SIG-M5 (cell line): ENCODE results near the gene SH3PXD2B.
"Not testable (repeated sequence)": the region's sequence is repeated elsewhere in the genome, so short reads cannot be mapped to it uniquely, and the experiment has no call there.

Experiments used
- DNase-seq: peaks from one replicate; lab custom pipeline; 2025; lab: John Stamatoyannopoulos, UW

SH3PXD2B gene

GRCh38 chr5:172336676-172337285, 117.5 kb downstream of the SH3PXD2B start:
- no peak for DNase-seq

GRCh38 chr5:172336264-172336663, 118.1 kb downstream of the SH3PXD2B start:
- no peak for DNase-seq

GRCh38 chr5:172335721-172336120, 118.6 kb downstream of the SH3PXD2B start:
- no peak for DNase-seq

- DNase-seq = no peak
These were observed 119.7 kb downstream of the SH3PXD2B start for GRCh38 chr5:172334641-172335040.

- no peak for DNase-seq
These were observed 120.1 kb downstream of the SH3PXD2B start for GRCh38 chr5:172334196-172334595.

- not testable (repeated sequence) for DNase-seq
These were observed 127.4 kb downstream of the SH3PXD2B start for GRCh38 chr5:172326901-172327300.

- DNase-seq = no peak
These were observed 128.9 kb downstream of the SH3PXD2B start for GRCh38 chr5:172325452-172325851.

GRCh38 chr5:172322028-172322965, 132.0 kb downstream of the SH3PXD2B start:
- DNase-seq = no peak

- no peak for DNase-seq
These were observed 132.7 kb downstream of the SH3PXD2B start for GRCh38 chr5:172321593-172321992.

- no peak for DNase-seq
These were observed 134.4 kb downstream of the SH3PXD2B start for GRCh38 chr5:172319708-172320441.

- DNase-seq = no peak
These were observed 138.5 kb downstream of the SH3PXD2B start for GRCh38 chr5:172315587-172316493.

- no peak for DNase-seq
These were observed 140.4 kb downstream of the SH3PXD2B start for GRCh38 chr5:172313915-172314314.

- no peak for DNase-seq
These were observed 142.0 kb downstream of the SH3PXD2B start for GRCh38 chr5:172312286-172312685.

GRCh38 chr5:172311605-172312004, 142.7 kb downstream of the SH3PXD2B start:
- no peak for DNase-seq

GRCh38 chr5:172311026-172311425, 143.3 kb downstream of the SH3PXD2B start:
- DNase-seq = no peak

GRCh38 chr5:172305380-172305779, 148.9 kb downstream of the SH3PXD2B start:
- no peak for DNase-seq

GRCh38 chr5:172303572-172304335, 150.6 kb downstream of the SH3PXD2B start:
- no peak for DNase-seq

GRCh38 chr5:172303162-172303561, 151.2 kb downstream of the SH3PXD2B start:
- DNase-seq = no peak

- DNase-seq = no peak
These were observed 152.1 kb downstream of the SH3PXD2B start for GRCh38 chr5:172302047-172302710.

GRCh38 chr5:172299916-172300439, 154.3 kb downstream of the SH3PXD2B start:
- no peak for DNase-seq
